SU-DHL-6 (cell line): Measurements from ENCODE around the gene SPEG.

Experiments
- EZH2phosphoT487 ChIP-seq: fragments of 200-600 bp; sonication (generic), shearing (Covaris generic); conservative IDR thresholded peaks from 2 replicates; pipeline ENCODE4 v1.6.1; 2018; ENCODE audit warnings: mild to moderate bottlenecking, antibody characterized with exemption, low read length, moderate library complexity, mixed read lengths
- TF ChIP-seq, protein P1 (sequence below): fragments of 200-600 bp; sonication (generic); IDR thresholded peaks from one replicate; pipeline ENCODE4 v1.5.1; 2017; ENCODE audit warnings: antibody characterized with exemption, mild to moderate bottlenecking, low read length, moderate library complexity; ENCODE audit not compliant: insufficient read depth, poor library complexity, severe bottlenecking

DNA sequence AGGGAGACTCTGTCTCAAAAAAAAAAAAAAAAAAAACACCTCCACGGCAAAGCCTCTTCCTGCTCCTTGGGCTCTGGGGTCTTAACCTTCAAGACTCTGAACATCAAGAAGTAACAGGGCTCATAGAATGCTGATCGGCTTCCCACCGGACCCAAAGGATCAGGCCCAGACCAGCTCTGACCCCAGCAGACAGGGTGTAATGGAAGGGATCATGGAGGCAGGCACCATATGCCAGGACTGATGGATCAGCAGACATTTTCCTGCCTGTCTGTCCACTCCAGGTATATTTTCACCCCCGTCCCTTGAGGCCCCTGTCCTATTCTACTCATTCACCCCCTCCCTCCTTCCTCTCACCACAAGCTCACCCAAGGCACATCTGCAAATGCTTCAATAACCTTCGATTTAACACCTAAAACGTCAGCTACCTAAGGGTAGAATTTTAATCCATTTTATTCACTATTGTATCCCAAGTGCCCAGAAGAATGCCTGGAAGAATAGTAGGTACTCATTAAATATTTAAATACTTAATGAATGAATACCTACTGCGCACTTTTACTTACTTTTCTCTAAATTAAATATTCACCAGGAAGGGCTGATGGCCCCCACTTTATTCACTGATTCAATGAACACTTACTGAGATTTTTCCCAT, 4.6 kb upstream of the SPEG start:
- TF ChIP-seq, protein P1, sequence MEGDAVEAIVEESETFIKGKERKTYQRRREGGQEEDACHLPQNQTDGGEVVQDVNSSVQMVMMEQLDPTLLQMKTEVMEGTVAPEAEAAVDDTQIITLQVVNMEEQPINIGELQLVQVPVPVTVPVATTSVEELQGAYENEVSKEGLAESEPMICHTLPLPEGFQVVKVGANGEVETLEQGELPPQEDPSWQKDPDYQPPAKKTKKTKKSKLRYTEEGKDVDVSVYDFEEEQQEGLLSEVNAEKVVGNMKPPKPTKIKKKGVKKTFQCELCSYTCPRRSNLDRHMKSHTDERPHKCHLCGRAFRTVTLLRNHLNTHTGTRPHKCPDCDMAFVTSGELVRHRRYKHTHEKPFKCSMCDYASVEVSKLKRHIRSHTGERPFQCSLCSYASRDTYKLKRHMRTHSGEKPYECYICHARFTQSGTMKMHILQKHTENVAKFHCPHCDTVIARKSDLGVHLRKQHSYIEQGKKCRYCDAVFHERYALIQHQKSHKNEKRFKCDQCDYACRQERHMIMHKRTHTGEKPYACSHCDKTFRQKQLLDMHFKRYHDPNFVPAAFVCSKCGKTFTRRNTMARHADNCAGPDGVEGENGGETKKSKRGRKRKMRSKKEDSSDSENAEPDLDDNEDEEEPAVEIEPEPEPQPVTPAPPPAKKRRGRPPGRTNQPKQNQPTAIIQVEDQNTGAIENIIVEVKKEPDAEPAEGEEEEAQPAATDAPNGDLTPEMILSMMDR, result no peak
- TF ChIP-seq EZH2phosphoT487, result no peak
